SJSA1 (cell line): ENCODE measurements around the gene RAB39A. TPM values are rescaled to one million over a fixed set of nuclear protein-coding genes. Genes with fewer than 3 reads are reported as not detected.
"Not testable (repeated sequence)": the region's sequence is repeated elsewhere in the genome, so short reads cannot be mapped to it uniquely, and the experiment has no call there.

ENCODE experiments used
- DNase-seq, 2 experiments: peaks; one replicate each; pipeline ENCODE4 v3.0.0-alpha.2; 2015 to 2020; ENCODE audit warnings: low spot score in 2 of 2, low read depth in 1 of 2
- H3K27ac ChIP-seq: fragments of 250-450 bp; sonication (Bioruptor Pico); 2 replicates; pipeline ENCODE4 v1.5.1; 2020; ENCODE audit warnings: mild to moderate bottlenecking, moderate library complexity
- H3K27me3 ChIP-seq: fragments of 250-450 bp; sonication (Bioruptor Pico); replicated peaks from 2 replicates; pipeline ENCODE4 v1.5.1; 2020; ENCODE audit warnings: mild to moderate bottlenecking, moderate library complexity
- H3K36me3 ChIP-seq: fragments of 250-450 bp; sonication (Bioruptor Pico); 2 replicates; pipeline ENCODE4 v1.5.1; 2020; ENCODE audit warnings: mild to moderate bottlenecking
- H3K4me1 ChIP-seq: fragments of 250-450 bp; sonication (Bioruptor Pico); replicated peaks from 2 replicates; pipeline ENCODE4 v1.6.1; 2021; ENCODE audit warnings: mild to moderate bottlenecking
- H3K4me3 ChIP-seq: fragments of 250-450 bp; sonication (Bioruptor Pico); 2 replicates; pipeline ENCODE4 v1.5.1; 2020; ENCODE audit warnings: mild to moderate bottlenecking
- H3K9me3 ChIP-seq: fragments of 250-450 bp; sonication (Bioruptor Pico); replicated peaks from 2 replicates; pipeline ENCODE4 v1.5.1; 2020; ENCODE audit warnings: mild to moderate bottlenecking
- total RNA-seq: library from RNA; depleted of rRNA; stranded (reverse); fragments of >200 nt; shearing (Covaris generic); gene quantifications from 2 replicates; pipeline ENCODE4 v1.2.3, GENCODE V29; 2014; rRNA removed

The RAB39A gene
- total RNA-seq: not detected in 2 replicates

GRCh38 chr11:107928046-107928766 is at the start of gene RAB39A:
RAB39A (plus strand) TSS chr11:107928448; CDS start chr11:107928569, 121 bp downstream.
- H3K9me3 ChIP-seq: no peaks in the 10 kb centered on the region
- H3K27me3 ChIP-seq: peaks cover 16% of the 10 kb centered on the region; the same call in 1 of the 2 replicates
- no peaks in the 10 kb centered on the region for H3K36me3 ChIP-seq
- peaks cover 4% of the 10 kb centered on the region for H3K4me1 ChIP-seq
- no peak within 1 kb of the TSS for H3K27ac ChIP-seq
- peak within 1 kb of the TSS; percentile 15; the same call in 1 of the 2 replicates for H3K4me3 ChIP-seq
- peak; percentile 29 to 70 for DNase-seq

GRCh38 chr11:107881471-107881870 is 46.8 kb upstream of the RAB39A start:
- H3K36me3 ChIP-seq, H3K27ac ChIP-seq, H3K4me3 ChIP-seq, H3K4me1 ChIP-seq, H3K9me3 ChIP-seq, DNase-seq, H3K27me3 ChIP-seq: not testable (repeated sequence)

GRCh38 chr11:107882095-107882820 is 46.0 kb upstream of the RAB39A start:
- H3K27ac ChIP-seq: no peak overlapping the region
- H3K4me3 ChIP-seq: no peak overlapping the region
- no peaks in the 10 kb centered on the region for H3K4me1 ChIP-seq
- no peaks in the 10 kb centered on the region for H3K36me3 ChIP-seq
- DNase-seq: no peak
- no peaks in the 10 kb centered on the region for H3K9me3 ChIP-seq
- no peaks in the 10 kb centered on the region for H3K27me3 ChIP-seq

- DNase-seq: no peak
- Histone ChIP-seq H3K9me3 (no peaks in the 10 kb centered on the region), H3K36me3 (no peaks in the 10 kb centered on the region), H3K4me3 (no peak overlapping the region), H3K27me3 (no peaks in the 10 kb centered on the region), H3K27ac (no peak overlapping the region), H3K4me1 (no peaks in the 10 kb centered on the region)
These were observed 30.0 kb upstream of the RAB39A start for GRCh38 chr11:107898270-107898669.

DNA sequence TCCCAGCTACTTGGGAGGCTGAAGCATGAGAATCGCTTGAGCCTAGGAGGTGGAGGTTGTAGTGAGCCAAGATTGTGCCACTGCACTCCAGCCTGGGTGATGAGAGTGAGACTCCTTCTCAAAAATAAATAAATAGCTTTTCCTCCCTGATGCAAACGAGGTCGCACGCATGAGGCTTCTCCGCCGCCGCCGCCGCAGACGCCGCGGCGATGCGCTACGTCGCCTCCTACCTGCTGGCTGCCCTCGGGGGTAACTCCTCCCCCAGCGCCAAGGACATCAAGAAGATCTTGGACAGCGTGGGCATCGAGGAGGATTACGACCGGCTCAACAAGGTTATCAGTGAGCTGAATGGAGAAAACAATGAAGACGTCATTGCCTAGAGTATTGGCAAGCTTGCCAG is 20.0 kb upstream of the RAB39A start:
- H3K9me3 ChIP-seq: no peaks in the 10 kb centered on the region
- DNase-seq: no peak
- no peaks in the 10 kb centered on the region for H3K27me3 ChIP-seq
- H3K36me3 ChIP-seq: no peaks in the 10 kb centered on the region
- H3K27ac ChIP-seq: no peak overlapping the region
- no peaks in the 10 kb centered on the region for H3K4me1 ChIP-seq
- no peak overlapping the region for H3K4me3 ChIP-seq

- H3K27me3 ChIP-seq, H3K36me3 ChIP-seq, H3K27ac ChIP-seq, DNase-seq, H3K4me3 ChIP-seq, H3K4me1 ChIP-seq, H3K9me3 ChIP-seq: not testable (repeated sequence)
These were observed 15.8 kb upstream of the RAB39A start for GRCh38 chr11:107912415-107912814.

- H3K4me3 ChIP-seq: no peak overlapping the region
- no peaks in the 10 kb centered on the region for H3K36me3 ChIP-seq
- no peak for DNase-seq
- H3K27ac ChIP-seq: no peak overlapping the region
- no peaks in the 10 kb centered on the region for H3K27me3 ChIP-seq
- no peaks in the 10 kb centered on the region for H3K9me3 ChIP-seq
- no peaks in the 10 kb centered on the region for H3K4me1 ChIP-seq
These were observed 13.0 kb upstream of the RAB39A start for GRCh38 chr11:107915229-107915628.

- Histone ChIP-seq H3K36me3 (no peaks in the 10 kb centered on the region), H3K27me3 (no peaks in the 10 kb centered on the region), H3K4me1 (no peaks in the 10 kb centered on the region), H3K9me3 (no peaks in the 10 kb centered on the region), H3K27ac (no peak overlapping the region), H3K4me3 (no peak overlapping the region)
- no peak for DNase-seq
These were observed 11.5 kb upstream of the RAB39A start for GRCh38 chr11:107916671-107917241.

DNA sequence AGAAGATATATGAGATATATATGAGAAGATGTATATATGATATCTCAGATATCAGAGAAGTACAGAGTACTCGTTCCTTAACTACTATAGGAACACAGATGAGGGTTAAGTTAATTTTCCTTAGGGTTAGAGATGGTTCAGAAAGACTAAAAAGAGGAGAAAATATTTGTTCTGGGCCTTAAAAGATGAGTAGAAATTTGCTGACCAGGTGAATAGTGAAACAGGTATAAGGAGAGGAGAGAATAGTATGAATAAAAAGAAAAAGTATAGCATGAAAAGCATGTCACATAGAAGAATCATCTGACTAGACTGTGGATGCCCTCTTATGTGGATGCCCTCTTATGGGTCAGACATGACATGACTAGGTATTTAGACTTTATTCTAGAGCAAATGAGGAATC is 6.3 kb upstream of the RAB39A start:
- Histone ChIP-seq H3K36me3 (no peaks in the 10 kb centered on the region), H3K27me3 (no peaks in the 10 kb centered on the region), H3K27ac (no peak overlapping the region), H3K4me3 (no peak overlapping the region), H3K4me1 (no peaks in the 10 kb centered on the region), H3K9me3 (no peaks in the 10 kb centered on the region)
- no peak for DNase-seq

DNA sequence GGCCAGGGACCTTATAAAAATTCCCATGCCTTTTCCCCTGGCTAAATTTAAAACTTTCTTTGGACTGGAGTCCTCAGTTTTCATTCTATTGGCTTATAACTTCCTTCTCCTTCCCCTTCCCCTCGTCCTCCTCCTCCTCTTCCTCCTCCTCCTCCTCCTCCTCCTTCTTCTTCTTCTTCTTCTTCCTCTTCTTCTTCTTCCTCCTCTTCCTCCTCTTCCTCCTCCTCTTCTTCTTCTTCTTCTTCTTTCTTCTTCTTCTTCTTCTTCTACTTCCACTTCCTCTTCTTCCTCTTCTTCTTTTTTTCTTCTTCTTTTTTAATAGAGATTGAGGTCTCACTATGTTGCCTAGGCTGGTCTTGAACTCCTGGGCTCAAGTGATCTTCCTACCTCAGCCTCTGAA is 4.7 kb upstream of the RAB39A start:
- H3K36me3 ChIP-seq, H3K4me3 ChIP-seq, H3K4me1 ChIP-seq, H3K27ac ChIP-seq, H3K9me3 ChIP-seq, H3K27me3 ChIP-seq, DNase-seq: not testable (repeated sequence)

- no peak overlapping the region for H3K4me3 ChIP-seq
- no peaks in the 10 kb centered on the region for H3K9me3 ChIP-seq
- H3K36me3 ChIP-seq: no peaks in the 10 kb centered on the region
- peaks cover 4% of the 10 kb centered on the region for H3K4me1 ChIP-seq
- peaks cover 9% of the 10 kb centered on the region; the same call in 1 of the 2 replicates for H3K27me3 ChIP-seq
- no peak for DNase-seq
- no peak overlapping the region for H3K27ac ChIP-seq
These were observed 3.9 kb upstream of the RAB39A start for GRCh38 chr11:107924306-107924705.

GRCh38 chr11:107927559-107927958 is 689 bp upstream of the RAB39A start:
- Histone ChIP-seq H3K27me3 (peaks cover 16% of the 10 kb centered on the region; the same call in 1 of the 2 replicates), H3K9me3 (no peaks in the 10 kb centered on the region), H3K4me1 (peaks cover 4% of the 10 kb centered on the region), H3K4me3 (no peak overlapping the region), H3K27ac (no peak overlapping the region), H3K36me3 (no peaks in the 10 kb centered on the region)
- DNase-seq: no peak

DNA sequence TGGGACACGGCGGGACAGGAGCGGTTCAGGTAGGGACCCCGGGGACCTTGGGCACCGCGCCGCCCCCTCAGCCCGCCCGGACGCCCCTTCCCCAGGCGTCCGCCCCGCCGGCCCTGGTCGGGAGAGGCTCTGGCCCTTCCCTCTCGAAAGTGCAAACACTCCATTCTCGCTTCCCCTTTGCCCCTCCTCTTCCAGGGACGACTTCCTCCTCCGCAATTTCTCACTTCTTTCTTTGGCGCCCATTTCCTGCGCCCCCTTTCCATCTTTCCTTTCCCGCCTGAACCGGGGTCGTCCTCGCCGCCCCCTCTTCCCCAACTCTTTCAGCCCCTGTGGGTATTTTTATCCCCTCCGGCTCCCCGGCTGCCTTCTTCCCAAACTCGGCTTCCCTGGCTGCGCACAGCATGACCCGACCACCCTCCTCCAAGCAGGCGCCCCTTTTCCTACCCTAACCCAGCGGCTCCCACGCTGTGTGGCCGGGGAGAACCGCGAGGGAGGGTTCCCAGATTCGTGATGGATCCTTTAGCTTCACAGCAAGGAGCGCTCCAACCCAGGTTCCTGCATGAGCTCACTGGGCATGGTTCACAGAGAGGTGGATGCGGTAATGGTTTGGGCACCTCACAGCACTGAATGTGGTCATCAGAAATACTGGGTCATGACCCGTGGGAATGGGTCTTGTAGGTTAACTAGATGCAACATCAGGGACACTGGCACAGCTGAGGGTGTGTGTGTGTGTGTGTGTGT is 689 bp downstream of the RAB39A start:
- Histone ChIP-seq H3K27me3 (peaks cover 16% of the 10 kb centered on the region; the same call in 1 of the 2 replicates), H3K4me1 (peaks cover 4% of the 10 kb centered on the region), H3K27ac (no peak overlapping the region), H3K4me3 (peak overlapping the region; percentile 15; the same call in 1 of the 2 replicates), H3K9me3 (no peaks in the 10 kb centered on the region), H3K36me3 (no peaks in the 10 kb centered on the region)
- no peak for DNase-seq
